Left lobe of liver (tissue), 2 donors: ENCODE measurements around the gene XPO4. TPM values are rescaled to one million over a fixed set of nuclear protein-coding genes. Genes with fewer than 3 reads are reported as not detected.
"Not testable (repeated sequence)": the region's sequence is repeated elsewhere in the genome, so short reads cannot be mapped to it uniquely, and the experiment has no call there.

Experiments used
- ATAC-seq: fragments of 200-7000 bp; cut with Tn5 transposase; one replicate; pipeline ENCODE4 v1.9.1; 2020; ENCODE audit warnings: mild to moderate bottlenecking, moderate library complexity
- DNase-seq: peaks from one replicate; pipeline ENCODE4 v3.0.0-alpha.2; 2020; ENCODE audit warnings: low spot score
- total RNA-seq: library from RNA; stranded (reverse); gene quantifications from one replicate; pipeline ENCODE4 v1.2.1, GENCODE V29; 2021
- donor health status: DM: no; HTN: no; CAD: no; lungs with moderate emphysema.
- donor health status: DM: no; HTN: yes; CAD: no.

XPO4 gene
- total RNA-seq, 1 donor from 2014 or later = 5.2 TPM

GRCh38 chr13:20891768-20892167 is 10.8 kb downstream of the XPO4 start:
- no peak for DNase-seq
- ATAC-seq = no peak

- DNase-seq = no peak
- ATAC-seq = no peak
Observed at GRCh38 chr13:20891034-20891433, 11.5 kb downstream of the XPO4 start.

- not testable (repeated sequence) for DNase-seq, ATAC-seq
Observed at GRCh38 chr13:20890540-20890939, 12.0 kb downstream of the XPO4 start.

- no peak for ATAC-seq
- DNase-seq = no peak
Observed at GRCh38 chr13:20882206-20882605, 20.3 kb downstream of the XPO4 start.

GRCh38 chr13:20877902-20878301 is 24.6 kb downstream of the XPO4 start:
- ATAC-seq (no peak), DNase-seq (no peak)

- not testable (repeated sequence) for DNase-seq, ATAC-seq
Observed at GRCh38 chr13:20876802-20877201, 25.7 kb downstream of the XPO4 start.

GRCh38 chr13:20874439-20874838 is 28.1 kb downstream of the XPO4 start:
- not testable (repeated sequence) for ATAC-seq, DNase-seq

GRCh38 chr13:20873348-20873747 is 29.2 kb downstream of the XPO4 start:
- no peak for DNase-seq
- no peak for ATAC-seq

- ATAC-seq = no peak
- DNase-seq = no peak
Observed at GRCh38 chr13:20870829-20871228, 31.7 kb downstream of the XPO4 start.

- no peak for DNase-seq
- peak; percentile 66 for ATAC-seq
Observed at GRCh38 chr13:20869540-20869939, 33.0 kb downstream of the XPO4 start.

GRCh38 chr13:20867408-20867807 is 35.1 kb downstream of the XPO4 start:
- ATAC-seq (no peak), DNase-seq (no peak)

GRCh38 chr13:20861666-20862065 is 40.9 kb downstream of the XPO4 start:
- ATAC-seq, DNase-seq: not testable (repeated sequence)

- DNase-seq = no peak
- no peak for ATAC-seq
Observed at GRCh38 chr13:20860844-20861243, 41.7 kb downstream of the XPO4 start.

- DNase-seq (no peak), ATAC-seq (no peak)
Observed at GRCh38 chr13:20856650-20857049, 45.9 kb downstream of the XPO4 start.

GRCh38 chr13:20851844-20852402 is 50.6 kb downstream of the XPO4 start:
- ATAC-seq (no peak), DNase-seq (no peak)

GRCh38 chr13:20848944-20849343 is 53.6 kb downstream of the XPO4 start:
- DNase-seq = no peak
- no peak for ATAC-seq

- DNase-seq (no peak), ATAC-seq (peak; percentile 22)
Observed at GRCh38 chr13:20848203-20848602, 54.3 kb downstream of the XPO4 start.

GRCh38 chr13:20847296-20847695 is 55.2 kb downstream of the XPO4 start:
- ATAC-seq = no peak
- no peak for DNase-seq

GRCh38 chr13:20843166-20843565 is 59.4 kb downstream of the XPO4 start:
- DNase-seq (no peak), ATAC-seq (no peak)

GRCh38 chr13:20840568-20840967 is 62.0 kb downstream of the XPO4 start:
- DNase-seq (no peak), ATAC-seq (no peak)

- peak; percentile 88 for ATAC-seq
- no peak for DNase-seq
Observed at GRCh38 chr13:20833900-20834679, 68.5 kb downstream of the XPO4 start.

- no peak for ATAC-seq
- no peak for DNase-seq
Observed at GRCh38 chr13:20832861-20833260, 69.7 kb downstream of the XPO4 start.

GRCh38 chr13:20831933-20832332 is 70.6 kb downstream of the XPO4 start:
- DNase-seq = no peak
- no peak for ATAC-seq
